ENCODE results near the gene OCA2.

DNA sequence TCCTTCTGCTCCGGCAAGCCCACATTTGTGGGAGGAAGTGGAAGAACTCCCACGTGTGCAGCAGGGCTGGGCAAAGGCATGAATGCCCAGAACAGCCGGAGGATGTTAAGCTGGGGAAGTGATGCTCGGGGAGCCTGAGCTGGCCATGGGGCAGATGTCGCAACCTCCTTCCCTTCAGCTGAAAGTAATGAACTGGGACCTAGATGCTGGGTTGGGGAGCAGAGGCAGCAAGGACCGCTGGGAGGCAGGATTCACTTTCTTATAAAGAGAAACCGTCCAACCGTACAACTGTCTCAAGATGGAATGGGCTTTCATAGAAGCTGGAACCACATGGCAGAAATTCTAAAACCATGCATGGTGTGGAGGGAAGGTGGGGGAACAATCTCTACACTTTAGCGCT is 290.9 kb downstream of the OCA2 start:
- TF ChIP-seq CTCF (IDR thresholded peaks at IDR 0.05; ENCODE audit: low read length) = no peak
- no peak for TF ChIP-seq EZH2 (IDR thresholded peaks at IDR 0.05; ENCODE audit: borderline replicate concordance, low read length)
